Mesenchymal stem cell (in vitro differentiated cells and primary cell): ENCODE data around the gene NAGK.

Experiments used
- DNase-seq: peaks from one replicate; pipeline ENCODE4 v3.0.0-alpha.2; 2013
- H2AFZ ChIP-seq: one replicate; pipeline ENCODE4 v1.6.1; 2013; ENCODE audit warnings: low read depth, mild to moderate bottlenecking, control low read depth, inconsistent platforms, low read length, moderate library complexity
- H2AK5ac ChIP-seq: 2 replicates; pipeline ENCODE4 v1.6.1; 2013; ENCODE audit warnings: low read length, moderate library complexity, mild to moderate bottlenecking, inconsistent platforms; ENCODE audit not compliant: severe bottlenecking
- H2BK120ac ChIP-seq: one replicate; pipeline ENCODE4 v1.6.1; 2013; ENCODE audit warnings: low read depth, mild to moderate bottlenecking, inconsistent platforms, low read length, moderate library complexity
- H2BK12ac ChIP-seq, 2 experiments: one replicate each; pipeline ENCODE4 v1.6.1; 2013; ENCODE audit warnings: inconsistent platforms in 2 of 2, low read length in 2 of 2, mild to moderate bottlenecking in 2 of 2, moderate library complexity in 2 of 2, control low read depth in 1 of 2
- H2BK15ac ChIP-seq: one replicate; pipeline ENCODE4 v1.6.1; 2013; ENCODE audit warnings: mild to moderate bottlenecking, low read depth, inconsistent platforms; ENCODE audit not compliant: poor library complexity, severe bottlenecking
- H2BK5ac ChIP-seq: 2 replicates; pipeline ENCODE4 v1.6.1; 2013; ENCODE audit warnings: low read depth, mild to moderate bottlenecking, low read length, control low read depth, inconsistent platforms; ENCODE audit not compliant: poor library complexity, severe bottlenecking
- H3K14ac ChIP-seq, 2 experiments: one replicate each; pipeline ENCODE4 v1.6.1; 2013; ENCODE audit warnings: inconsistent platforms in 2 of 2, low read length in 2 of 2, control low read depth in 1 of 2, mild to moderate bottlenecking in 1 of 2, moderate library complexity in 1 of 2
- H3K18ac ChIP-seq, 2 experiments: one replicate each; pipeline ENCODE4 v1.6.1; 2013; ENCODE audit warnings: inconsistent platforms in 2 of 2, low read length in 2 of 2, control low read depth in 1 of 2, low read depth in 1 of 2, mild to moderate bottlenecking in 1 of 2
- H3K23ac ChIP-seq, 2 experiments: one replicate each; pipeline ENCODE4 v1.6.1; 2013; ENCODE audit warnings: inconsistent platforms in 2 of 2, low read length in 2 of 2, mild to moderate bottlenecking in 2 of 2, moderate library complexity in 2 of 2, control low read depth in 1 of 2
- H3K27ac ChIP-seq: 2 replicates; pipeline ENCODE4 v1.5.1; 2013; ENCODE audit warnings: mild to moderate bottlenecking, moderate library complexity, low read length, control low read depth, inconsistent platforms; ENCODE audit not compliant: poor library complexity, severe bottlenecking
- H3K27me3 ChIP-seq, 2 experiments: 2 replicates each; pipeline versions ENCODE4 v1.6.1 to v1.7.0; 2013; ENCODE audit warnings: low read length in 2 of 2, mild to moderate bottlenecking in 2 of 2, moderate library complexity in 2 of 2, control low read depth in 1 of 2, inconsistent platforms in 1 of 2; ENCODE audit not compliant: control insufficient read depth in 1 of 2, insufficient read depth in 1 of 2
- H3K36me3 ChIP-seq, 2 experiments: 2 replicates each; pipeline versions ENCODE4 v1.6.1 to v1.7.0; 2013; ENCODE audit warnings: low read length in 2 of 2, control low read depth in 1 of 2, inconsistent platforms in 1 of 2, low read depth in 1 of 2, mild to moderate bottlenecking in 1 of 2; ENCODE audit not compliant: insufficient read depth in 2 of 2, control insufficient read depth in 1 of 2
- H3K4ac ChIP-seq, 2 experiments: one replicate each; pipeline ENCODE4 v1.6.1; 2013; ENCODE audit warnings: inconsistent platforms in 2 of 2, low read length in 2 of 2, mild to moderate bottlenecking in 2 of 2, moderate library complexity in 2 of 2, control low read depth in 1 of 2, low read depth in 1 of 2
- H3K4me1 ChIP-seq: 2 replicates; pipeline ENCODE4 v1.6.1; 2013; ENCODE audit warnings: low read depth, low read length, control low read depth; ENCODE audit not compliant: control insufficient read depth, insufficient read depth
- H3K4me2 ChIP-seq: 2 replicates; pipeline ENCODE4 v1.6.1; 2013; ENCODE audit warnings: low read length, mild to moderate bottlenecking, inconsistent platforms; ENCODE audit not compliant: poor library complexity, severe bottlenecking
- H3K4me3 ChIP-seq, 2 experiments: 2 replicates each; pipeline versions ENCODE4 v1.5.1 to v1.7.0; 2013; ENCODE audit warnings: low read length in 2 of 2, mild to moderate bottlenecking in 2 of 2, control low read depth in 1 of 2, low read depth in 1 of 2; ENCODE audit not compliant: insufficient read depth in 1 of 2
- H3K79me1 ChIP-seq: replicated peaks from 2 replicates; pipeline ENCODE4 v1.6.1; 2013; ENCODE audit warnings: mild to moderate bottlenecking, control low read depth, low read length, inconsistent platforms; ENCODE audit not compliant: poor library complexity, severe bottlenecking
- H3K9ac ChIP-seq: 2 replicates; pipeline ENCODE4 v1.7.0; 2013; ENCODE audit warnings: mild to moderate bottlenecking, low read length, moderate library complexity
- H3K9me3 ChIP-seq: 2 replicates; pipeline ENCODE4 v1.7.0; 2013; ENCODE audit warnings: mild to moderate bottlenecking, low read length; ENCODE audit not compliant: control insufficient read depth
- H4K8ac ChIP-seq: one replicate; pipeline ENCODE4 v1.6.1; 2013; ENCODE audit warnings: inconsistent platforms, mild to moderate bottlenecking, low read length, moderate library complexity
- H4K91ac ChIP-seq: one replicate; pipeline ENCODE4 v1.6.1; 2013; ENCODE audit warnings: mild to moderate bottlenecking, low read length, inconsistent platforms
- WGBS: methylation state at CpG from one replicate; pipeline ENCODE4 v1.1.7; 2013; ENCODE audit warnings: mixed read lengths; 5-methylcytosine and 5-hydroxymethylcytosine counted together

The NAGK gene

GRCh38 chr2:71060211-71060610 is 8.2 kb upstream of the NAGK start:
- no peak overlapping the region for H3K9ac ChIP-seq
- no peaks in the 10 kb centered on the region for H3K36me3 ChIP-seq
- no peaks in the 10 kb centered on the region for H3K9me3 ChIP-seq
- H3K27me3 ChIP-seq = peaks cover 14 to 50% of the 10 kb centered on the region in 2 experiments
- H2BK5ac ChIP-seq = no peak overlapping the region
- H3K4me2 ChIP-seq = no peak overlapping the region
- no peak overlapping the region for H2AFZ ChIP-seq
- no peak overlapping the region for H2BK12ac ChIP-seq
- H3K14ac ChIP-seq = no peak overlapping the region
- no peak overlapping the region for H3K27ac ChIP-seq
- no peak for DNase-seq
- no peaks in the 10 kb centered on the region for H3K79me1 ChIP-seq
- H3K4me1 ChIP-seq = no peaks in the 10 kb centered on the region
- H4K91ac ChIP-seq = no peak overlapping the region
- no peak overlapping the region for H3K23ac ChIP-seq
- H3K4me3 ChIP-seq = no peak overlapping the region
- H2AK5ac ChIP-seq = no peak overlapping the region
- no peak overlapping the region for H2BK120ac ChIP-seq
- no peak overlapping the region for H2BK15ac ChIP-seq
- H3K4ac ChIP-seq = no peak overlapping the region
- no peak overlapping the region for H4K8ac ChIP-seq
- 83% methylated on average over 2 of the region's 2 CpGs for WGBS
- no peak overlapping the region for H3K18ac ChIP-seq

GRCh38 chr2:71060871-71061270 is 7.6 kb upstream of the NAGK start:
- Histone ChIP-seq H3K79me1 (no peaks in the 10 kb centered on the region), H3K36me3 (no peaks in the 10 kb centered on the region), H3K4me2 (no peak overlapping the region), H3K4ac (no peak overlapping the region), H3K4me3 (no peak overlapping the region), H3K23ac (no peak overlapping the region), H2BK12ac (no peak overlapping the region), H2BK5ac (no peak overlapping the region), H2AK5ac (no peak overlapping the region), H2AFZ (no peak overlapping the region), H3K18ac (no peak overlapping the region), H3K9ac (no peak overlapping the region), H2BK15ac (no peak overlapping the region), H4K8ac (no peak overlapping the region), H3K4me1 (no peaks in the 10 kb centered on the region), H4K91ac (no peak overlapping the region), H3K9me3 (no peaks in the 10 kb centered on the region), H3K14ac (no peak overlapping the region), H2BK120ac (no peak overlapping the region), H3K27me3 (peaks cover 12 to 50% of the 10 kb centered on the region in 2 experiments), H3K27ac (no peak overlapping the region)
- 54% methylated on average over 2 of the region's 3 CpGs for WGBS
- no peak for DNase-seq

- no peak overlapping the region for H2BK12ac ChIP-seq
- WGBS = 86% methylated on average over 1 of the region's 1 CpG
These were observed 5.2 kb upstream of the NAGK start for GRCh38 chr2:71063216-71063615.

GRCh38 chr2:71064110-71064611 is 4.3 kb upstream of the NAGK start:
- no peak overlapping the region for H3K4me3 ChIP-seq
- no peaks in the 10 kb centered on the region for H3K36me3 ChIP-seq
- peak overlapping the region; percentile 3 to 27 for H3K4ac ChIP-seq
- H2BK120ac ChIP-seq = peak overlapping the region; percentile 0
- no peaks in the 10 kb centered on the region for H3K79me1 ChIP-seq
- H4K8ac ChIP-seq = peak overlapping the region; percentile 41
- peaks cover 10 to 38% of the 10 kb centered on the region in 2 experiments for H3K27me3 ChIP-seq
- H2AK5ac ChIP-seq = no peak overlapping the region
- H2BK12ac ChIP-seq = peak overlapping the region; percentile 7 to 79
- H2BK15ac ChIP-seq = no peak overlapping the region
- H3K4me2 ChIP-seq = no peak overlapping the region
- no peak overlapping the region for H3K23ac ChIP-seq
- H2BK5ac ChIP-seq = no peak overlapping the region
- H3K9me3 ChIP-seq = no peaks in the 10 kb centered on the region
- H3K9ac ChIP-seq = no peak overlapping the region
- H3K27ac ChIP-seq = no peak overlapping the region
- no peak for DNase-seq
- H3K18ac ChIP-seq = peak overlapping the region; percentile 3 to 16
- H3K4me1 ChIP-seq = peaks cover 3% of the 10 kb centered on the region
- WGBS = 69% methylated on average over 9 of the region's 9 CpGs
- H2AFZ ChIP-seq = no peak overlapping the region
- no peak overlapping the region for H3K14ac ChIP-seq
- H4K91ac ChIP-seq = no peak overlapping the region

More at GRCh38 chr2:71063216-71063615, 5.2 kb upstream of the NAGK start:
- H3K27ac ChIP-seq = no peak overlapping the region
- no peak overlapping the region for H4K8ac ChIP-seq
- H2BK5ac ChIP-seq = no peak overlapping the region
- H3K4ac ChIP-seq = no peak overlapping the region
- H2AFZ ChIP-seq = no peak overlapping the region
- H3K79me1 ChIP-seq = no peaks in the 10 kb centered on the region
- no peaks in the 10 kb centered on the region for H3K9me3 ChIP-seq
- H3K18ac ChIP-seq = no peak overlapping the region
- peaks cover 3% of the 10 kb centered on the region for H3K4me1 ChIP-seq
- no peak overlapping the region for H2BK15ac ChIP-seq
- no peak overlapping the region for H3K23ac ChIP-seq
- DNase-seq = no peak
- no peak overlapping the region for H3K9ac ChIP-seq
- H2BK120ac ChIP-seq = no peak overlapping the region
- H3K4me3 ChIP-seq = no peak overlapping the region
- no peak overlapping the region for H4K91ac ChIP-seq
- H3K27me3 ChIP-seq = peaks cover 10 to 46% of the 10 kb centered on the region in 2 experiments
- H2AK5ac ChIP-seq = no peak overlapping the region
- H3K36me3 ChIP-seq = no peaks in the 10 kb centered on the region
- H3K4me2 ChIP-seq = no peak overlapping the region
- H3K14ac ChIP-seq = no peak overlapping the region
